GM18858 (cell line): ENCODE measurements around the gene BLOC1S6.

Experiments
- ATAC-seq: cut with Tn5 transposase; IDR thresholded peaks from one replicate; pipeline ENCODE4 v1.9.1; 2021; ENCODE audit not compliant: unreplicated experiment

The BLOC1S6 gene

GRCh38 chr15:45587863-45588170 lies 638 bp downstream of the BLOC1S6 start:
- ATAC-seq: no peak

- ATAC-seq: no peak
Observed at GRCh38 chr15:45588219-45588875, 1.2 kb downstream of the BLOC1S6 start.

GRCh38 chr15:45589256-45589655 lies 2.1 kb downstream of the BLOC1S6 start:
- ATAC-seq: no peak

- ATAC-seq: no peak
Observed at GRCh38 chr15:45594319-45594718, 7.1 kb downstream of the BLOC1S6 start.

GRCh38 chr15:45594835-45595530 lies 7.8 kb downstream of the BLOC1S6 start:
- ATAC-seq: no peak

GRCh38 chr15:45603881-45604280 lies 16.7 kb downstream of the BLOC1S6 start:
- ATAC-seq: no peak

- no peak for ATAC-seq
Observed at GRCh38 chr15:45604326-45604725, 17.1 kb downstream of the BLOC1S6 start.

GRCh38 chr15:45606413-45606812 lies 19.2 kb downstream of the BLOC1S6 start:
- ATAC-seq: no peak

GRCh38 chr15:45606841-45607240 lies 19.7 kb downstream of the BLOC1S6 start:
- no peak for ATAC-seq

- no peak for ATAC-seq
Observed at GRCh38 chr15:45611305-45611704, 24.1 kb downstream of the BLOC1S6 start.

GRCh38 chr15:45612790-45613415 lies 25.7 kb downstream of the BLOC1S6 start:
- no peak for ATAC-seq

- no peak for ATAC-seq
Observed at GRCh38 chr15:45616901-45617323, 29.7 kb downstream of the BLOC1S6 start.

GRCh38 chr15:45618813-45619212 lies 31.6 kb downstream of the BLOC1S6 start:
- no peak for ATAC-seq

GRCh38 chr15:45628136-45628535 lies 41.0 kb downstream of the BLOC1S6 start:
- ATAC-seq: no peak

GRCh38 chr15:45630917-45631691 lies 43.9 kb downstream of the BLOC1S6 start:
- ATAC-seq: no peak

- ATAC-seq: no peak
Observed at GRCh38 chr15:45631776-45632175, 44.6 kb downstream of the BLOC1S6 start.

GRCh38 chr15:45634432-45635190 lies 47.4 kb downstream of the BLOC1S6 start, which contains the start of gene SQOR:
TSS of gene SQOR (plus strand) at chr15:45635029. CDS start at chr15:45658924, 23,895 bp downstream.
- peak; percentile 54 for ATAC-seq

- peak; percentile 28 for ATAC-seq
Observed at GRCh38 chr15:45635191-45635638, 48.0 kb downstream of the BLOC1S6 start.

- no peak for ATAC-seq
Observed at GRCh38 chr15:45635763-45636292, 48.6 kb downstream of the BLOC1S6 start.

- ATAC-seq: no peak
Observed at GRCh38 chr15:45637141-45637540, 50.0 kb downstream of the BLOC1S6 start.
